HG02759 (cell line): ENCODE data around the gene VEPH1.

Experiments used
- ATAC-seq: cut with Tn5 transposase; IDR thresholded peaks from one replicate; pipeline ENCODE4 v1.9.1; 2021; ENCODE audit warnings: mild to moderate bottlenecking, moderate library complexity; ENCODE audit not compliant: unreplicated experiment

VEPH1 gene

GRCh38 chr3:157393113-157393512 is 110.1 kb downstream of the VEPH1 start:
- no peak for ATAC-seq

- ATAC-seq, result no peak
Measured at GRCh38 chr3:157392104-157392503, 111.1 kb downstream of the VEPH1 start.

DNA sequence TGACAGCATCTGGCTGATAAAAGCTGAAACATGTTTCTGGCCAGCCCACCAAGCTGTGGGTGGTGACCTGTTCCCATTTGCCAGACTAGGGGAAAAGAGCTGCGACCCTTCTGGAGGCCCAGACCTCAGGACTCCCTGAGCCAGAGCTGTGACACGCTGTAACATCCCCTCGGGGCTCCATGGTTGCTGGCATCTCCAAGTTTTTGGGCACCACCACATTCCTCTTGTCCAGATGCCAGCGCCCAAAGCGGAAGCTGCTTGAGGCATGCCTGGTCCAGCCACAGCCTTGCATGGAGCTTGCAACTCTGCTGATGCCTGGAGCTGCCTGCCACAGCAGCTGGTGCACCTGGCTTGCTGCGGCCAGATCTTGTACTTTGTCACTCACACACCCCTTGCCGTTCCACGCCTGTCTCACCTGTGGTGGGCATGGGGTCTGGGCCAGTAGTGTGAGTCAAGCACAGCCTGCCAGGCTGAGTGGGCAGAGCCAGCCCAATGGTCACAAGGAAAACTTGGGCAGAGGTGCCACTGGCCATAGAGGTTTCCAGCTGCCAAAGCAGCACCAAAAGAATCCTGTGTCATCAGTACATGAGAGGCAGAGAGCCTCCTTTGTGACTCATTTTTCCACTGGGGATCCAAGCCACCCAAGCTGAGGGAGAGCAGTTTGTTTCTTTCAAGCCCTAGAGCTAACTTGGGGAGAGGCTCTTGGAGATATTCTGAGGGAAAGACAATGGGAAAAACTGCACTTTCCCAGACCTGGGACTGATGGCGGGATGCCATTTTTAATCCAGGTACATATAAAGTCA is 112.3 kb downstream of the VEPH1 start:
- no peak for ATAC-seq

- no peak for ATAC-seq
Measured at GRCh38 chr3:157388976-157389375, 114.2 kb downstream of the VEPH1 start.

DNA sequence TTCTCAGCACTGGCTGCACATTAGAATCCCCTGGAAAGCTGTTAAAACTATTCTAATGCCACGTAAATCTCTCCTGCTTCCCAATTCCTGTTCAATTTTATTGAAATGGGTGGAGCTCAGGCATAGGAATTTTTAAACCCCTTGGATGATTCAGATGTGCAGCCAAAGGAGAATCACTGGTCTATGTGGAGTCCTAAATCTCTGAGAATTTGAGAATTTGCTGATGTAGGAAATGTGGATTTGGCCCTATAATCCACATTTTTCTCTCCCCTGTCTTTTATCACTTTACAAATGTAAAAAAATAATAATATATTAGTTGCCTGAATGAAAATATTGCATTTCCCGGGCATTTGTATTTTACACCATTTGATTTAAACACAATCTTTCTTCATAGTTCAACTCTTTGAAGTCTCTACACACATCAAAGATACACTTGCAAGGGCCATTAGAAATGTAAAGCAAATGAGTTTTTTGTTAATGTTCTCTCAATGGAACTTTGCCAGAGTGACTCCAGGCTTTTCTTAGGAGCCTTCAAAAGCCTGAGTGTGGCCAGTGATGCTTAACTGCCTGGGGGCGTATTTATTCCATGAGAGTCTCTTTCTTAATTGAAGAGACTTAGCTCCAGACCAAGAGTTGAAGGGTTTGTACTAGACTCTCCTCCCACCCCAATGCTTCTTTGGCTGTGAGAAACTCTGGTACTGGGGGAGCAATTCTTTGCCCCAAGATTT is 115.3 kb downstream of the VEPH1 start:
- no peak for ATAC-seq

GRCh38 chr3:157384491-157384890 is 118.7 kb downstream of the VEPH1 start:
- no peak for ATAC-seq

DNA sequence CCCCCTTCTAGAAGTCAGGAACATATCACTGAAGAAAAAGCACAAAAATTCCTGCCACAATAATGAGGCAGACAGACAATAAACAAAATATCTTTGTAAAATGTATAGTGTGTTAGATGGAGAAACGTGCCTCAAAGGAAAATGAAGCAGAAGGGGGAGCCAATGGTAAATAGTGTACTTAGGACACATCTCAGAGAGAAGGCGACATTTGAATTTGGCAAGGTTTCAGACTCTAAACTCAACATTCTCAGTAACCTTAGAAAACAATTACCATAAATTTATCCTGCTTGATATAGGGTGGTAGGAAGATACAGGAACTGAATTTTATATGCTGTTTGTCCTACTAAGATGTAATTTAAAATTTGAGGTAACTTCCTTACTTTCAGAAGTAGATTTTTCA is 119.2 kb downstream of the VEPH1 start:
- no peak for ATAC-seq

DNA sequence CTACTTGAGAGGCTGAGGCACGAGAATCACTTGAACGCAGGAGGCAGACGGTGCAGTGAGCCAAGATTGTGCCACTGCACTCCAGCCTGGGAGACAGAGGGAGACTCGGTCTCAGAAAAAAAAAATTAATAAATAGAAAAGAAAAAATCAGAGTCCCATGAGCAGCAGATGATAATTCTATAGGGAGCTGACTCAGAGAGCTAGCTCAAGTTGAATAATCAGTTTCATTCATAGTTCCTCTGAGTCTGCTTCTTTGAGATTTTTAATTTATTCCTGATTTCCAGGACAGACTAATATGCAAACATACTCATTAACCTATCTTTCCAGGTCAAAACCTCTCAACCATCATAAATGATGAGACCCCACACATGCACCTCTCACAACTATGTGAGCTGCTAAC is 121.6 kb downstream of the VEPH1 start:
- ATAC-seq, result no peak

DNA sequence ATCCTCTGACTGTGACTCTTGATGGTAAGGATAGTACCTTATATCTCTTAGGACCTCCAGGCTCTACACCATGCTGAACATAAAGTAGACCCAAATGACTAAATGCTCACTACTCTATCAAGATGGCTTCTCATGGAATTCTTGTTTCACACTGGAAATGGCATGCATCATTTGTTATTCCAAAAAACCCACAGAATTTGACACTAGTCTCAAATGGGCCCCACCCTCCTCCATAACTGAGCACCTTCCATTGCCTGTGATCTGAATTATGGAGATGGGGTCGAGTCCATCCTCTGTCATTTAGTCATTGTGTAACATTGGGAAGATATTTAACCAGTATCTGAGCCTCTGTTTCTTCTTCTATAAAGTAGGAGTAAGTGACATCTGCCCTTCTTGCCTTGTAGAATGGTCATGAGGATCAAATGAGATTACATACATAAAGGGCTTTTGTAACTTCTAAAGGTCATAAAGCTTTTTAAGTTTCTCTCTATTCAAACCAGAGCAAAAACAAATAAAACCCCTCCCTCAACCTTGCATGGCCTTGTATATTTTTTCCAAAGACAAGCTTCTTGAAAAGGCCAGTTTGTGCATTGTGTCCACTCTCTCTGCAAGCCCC is 123.6 kb downstream of the VEPH1 start:
- no peak for ATAC-seq

GRCh38 chr3:157376603-157377300 is 126.5 kb downstream of the VEPH1 start:
- ATAC-seq, result no peak

DNA sequence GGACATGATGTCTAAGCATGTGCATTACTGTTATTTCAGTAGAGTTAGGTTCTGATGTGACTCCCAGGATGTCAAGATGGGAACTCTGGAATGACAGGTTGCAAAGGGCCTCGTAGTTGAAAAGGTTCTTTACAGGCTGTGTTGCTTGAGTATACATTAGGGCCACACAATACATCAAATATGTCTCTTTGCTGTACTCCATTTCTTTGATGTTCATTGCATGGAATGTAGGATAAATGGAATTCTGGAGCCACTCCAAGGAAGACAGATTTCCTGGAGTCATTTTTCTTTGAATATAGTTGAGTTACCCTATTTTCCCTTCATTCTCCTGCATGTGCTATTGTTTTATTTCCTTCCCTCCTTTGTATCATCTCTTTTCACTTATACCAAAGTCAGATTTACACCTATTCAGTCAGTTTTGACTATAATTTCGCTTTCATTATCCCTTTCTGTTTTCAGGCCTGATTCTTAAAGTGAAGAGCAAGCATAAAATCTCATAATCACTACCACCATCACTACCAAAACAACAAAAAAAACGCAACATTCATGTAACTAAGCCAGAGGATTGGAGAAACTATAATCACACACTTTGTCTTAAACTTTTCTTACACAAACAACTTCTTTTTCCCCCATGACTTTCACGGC is 127.8 kb downstream of the VEPH1 start:
- ATAC-seq, result no peak

DNA sequence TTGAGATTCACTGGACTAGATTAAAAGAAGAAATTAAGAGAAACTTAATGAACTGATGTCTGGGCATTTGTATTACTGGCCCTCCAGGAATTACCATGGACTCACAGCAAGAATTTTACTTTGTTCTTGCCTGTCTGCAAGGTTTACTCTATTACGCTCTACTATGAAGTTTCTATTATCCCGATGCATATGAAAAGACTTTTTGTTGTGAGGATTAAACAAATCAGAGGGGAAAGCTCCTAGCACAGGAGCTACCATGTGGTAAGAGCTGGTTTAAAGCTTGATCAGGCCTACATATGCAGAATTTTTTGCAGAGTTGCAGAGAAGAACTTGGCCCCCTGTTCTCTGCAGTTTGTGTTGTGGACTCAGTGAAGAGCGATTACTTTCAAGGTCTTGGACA is 128.3 kb downstream of the VEPH1 start:
- no peak for ATAC-seq

DNA sequence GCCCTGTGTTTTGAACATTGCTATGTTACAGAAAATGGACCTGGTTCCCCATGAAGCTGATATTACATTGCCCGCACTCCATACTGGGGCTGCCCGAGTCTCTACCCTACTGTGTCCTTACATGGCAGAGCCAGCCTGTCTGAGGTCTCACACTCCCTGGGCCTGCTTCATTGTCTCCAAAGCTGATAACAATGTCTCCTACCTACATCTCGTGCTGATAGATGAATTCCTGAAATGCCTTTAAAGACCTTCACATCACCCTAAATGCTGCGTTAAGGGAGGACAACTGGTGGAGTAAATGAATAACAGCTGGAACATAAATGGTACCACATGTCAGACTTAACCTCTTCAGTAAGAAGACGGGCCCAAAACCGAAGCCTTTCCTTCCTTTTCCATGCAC is 129.4 kb downstream of the VEPH1 start:
- ATAC-seq, result no peak

DNA sequence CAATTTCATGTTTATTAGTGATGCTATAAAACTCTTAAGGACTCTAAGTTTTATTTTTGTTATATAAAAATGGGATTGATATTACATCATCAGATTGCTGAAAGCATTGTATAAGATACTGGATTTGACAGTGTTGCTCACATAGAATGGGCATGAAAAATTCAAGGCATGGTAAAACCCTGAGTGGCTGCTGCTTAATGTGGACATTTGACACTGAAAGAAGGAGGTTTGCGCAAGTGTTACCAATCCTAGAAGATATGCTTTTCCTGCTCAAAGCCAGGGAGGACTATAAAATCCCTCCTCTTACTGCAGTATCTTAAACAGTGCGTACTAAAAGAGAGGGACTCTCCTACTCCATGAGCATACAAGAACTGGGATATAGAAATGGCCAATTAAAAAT is 132.3 kb downstream of the VEPH1 start:
- no peak for ATAC-seq

DNA sequence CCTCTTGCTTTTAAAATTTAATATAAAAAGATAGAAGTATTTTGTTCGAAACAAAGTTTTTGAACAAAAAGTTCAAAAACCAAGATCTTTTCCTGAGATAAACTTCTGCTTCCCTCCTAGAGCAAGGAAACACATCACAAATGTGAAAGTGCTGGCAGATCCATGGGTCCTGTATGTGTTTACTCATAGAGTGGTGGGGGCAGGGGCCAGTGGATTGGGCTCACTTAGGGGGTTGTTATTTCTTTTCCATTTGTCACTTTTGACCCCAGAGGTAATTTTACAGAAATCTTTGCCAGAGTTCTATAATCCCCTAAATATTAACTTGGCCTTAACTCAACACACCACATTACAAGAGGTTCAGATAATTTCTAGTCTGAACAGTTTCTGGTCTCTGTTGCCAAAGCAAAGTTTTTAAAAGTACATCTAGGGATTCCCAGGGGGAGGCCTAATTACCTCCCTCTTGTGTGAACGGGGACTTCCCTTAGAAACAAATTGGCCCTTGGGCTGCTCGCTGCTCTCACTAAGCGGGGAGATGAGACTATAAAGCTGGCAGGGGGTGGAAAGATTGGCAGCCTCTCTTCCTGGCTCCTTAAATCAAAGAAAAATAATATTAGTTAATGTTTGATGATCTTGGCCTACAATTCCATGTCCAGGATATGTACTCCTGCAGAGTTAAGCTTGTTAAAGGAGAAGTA is 133.3 kb downstream of the VEPH1 start:
- ATAC-seq, result no peak

DNA sequence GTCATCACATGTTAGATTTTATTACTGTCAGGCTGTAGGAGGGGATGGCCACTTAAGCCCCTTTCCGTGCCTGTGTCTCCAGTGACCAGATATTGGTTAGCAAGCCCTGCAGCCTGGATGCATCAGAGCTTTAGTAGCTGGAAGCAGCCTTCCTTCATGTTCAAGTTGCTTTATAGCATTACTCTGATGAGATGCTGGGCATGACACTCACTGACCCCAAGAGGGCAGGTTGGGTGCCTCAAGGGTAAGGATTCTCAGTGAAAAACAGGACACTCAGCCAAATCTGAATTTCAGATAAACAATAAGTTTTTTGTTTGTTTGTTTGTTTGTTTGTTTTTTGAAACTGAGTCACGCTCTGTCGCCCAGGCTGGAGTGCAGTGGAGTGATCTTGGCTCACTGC is 135.0 kb downstream of the VEPH1 start:
- no peak for ATAC-seq

DNA sequence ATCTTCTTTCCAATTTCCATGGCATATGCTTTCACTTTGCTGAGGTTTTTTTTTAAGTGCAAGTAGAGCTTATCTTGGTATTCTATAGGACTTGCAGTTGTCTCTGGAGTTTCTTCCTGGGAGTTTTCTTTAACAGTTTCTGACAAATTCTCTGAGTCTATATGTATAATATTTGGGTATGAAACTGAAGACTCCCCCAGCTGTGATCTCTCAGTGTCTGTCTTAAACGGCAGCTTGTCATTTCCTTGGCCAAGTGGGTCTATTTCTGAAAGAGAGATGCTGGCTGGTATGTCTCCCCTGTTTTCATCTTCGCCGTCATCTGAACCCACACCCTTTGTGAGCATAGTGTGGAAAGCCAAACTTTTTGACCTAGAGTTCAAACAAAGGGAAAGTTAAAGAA is 139.8 kb downstream of the VEPH1 start:
- no peak for ATAC-seq

- ATAC-seq, result no peak
Measured at GRCh38 chr3:157362348-157362747, 140.9 kb downstream of the VEPH1 start.

DNA sequence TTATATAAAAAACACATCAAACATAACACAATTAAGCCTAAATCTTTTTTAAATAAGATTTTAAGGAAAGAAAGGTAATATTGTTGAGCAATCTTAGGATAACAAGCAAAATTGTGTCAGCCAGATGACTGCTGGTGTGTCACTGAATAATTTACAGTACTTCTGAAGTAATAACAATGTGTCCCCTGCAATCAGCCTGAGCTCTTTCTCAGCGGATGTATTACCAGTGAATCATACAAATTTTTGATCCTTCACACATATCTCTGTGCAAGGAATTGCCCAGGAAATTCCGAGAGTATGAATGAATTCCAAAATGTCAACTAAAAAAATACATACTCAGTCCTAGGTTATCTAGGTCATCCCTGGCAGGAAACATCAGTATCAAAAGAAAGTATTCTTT is 143.2 kb downstream of the VEPH1 start:
- no peak for ATAC-seq

GRCh38 chr3:157356541-157356940 is 146.7 kb downstream of the VEPH1 start:
- no peak for ATAC-seq
